ENCODE results near the gene CDH26.

CDH26 gene

DNA sequence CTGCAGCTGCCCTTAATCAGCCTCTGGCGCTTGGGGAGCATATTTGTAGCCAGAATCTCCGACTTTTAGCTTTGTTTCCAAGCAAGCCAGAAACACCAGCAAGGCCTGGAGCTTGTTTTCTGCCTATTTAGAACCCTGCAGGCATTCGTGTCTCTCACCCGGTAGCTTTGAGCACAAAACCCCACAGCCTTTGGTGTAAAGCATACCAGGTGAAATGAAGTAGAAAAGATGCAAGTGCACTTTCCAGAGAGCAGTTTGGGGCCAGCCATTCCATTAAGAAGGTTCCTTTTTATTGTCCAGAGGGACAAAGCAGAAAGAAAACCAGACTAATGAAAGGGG is 17.3 kb upstream of the CDH26 start:
- TF ChIP-seq, protein P1, sequence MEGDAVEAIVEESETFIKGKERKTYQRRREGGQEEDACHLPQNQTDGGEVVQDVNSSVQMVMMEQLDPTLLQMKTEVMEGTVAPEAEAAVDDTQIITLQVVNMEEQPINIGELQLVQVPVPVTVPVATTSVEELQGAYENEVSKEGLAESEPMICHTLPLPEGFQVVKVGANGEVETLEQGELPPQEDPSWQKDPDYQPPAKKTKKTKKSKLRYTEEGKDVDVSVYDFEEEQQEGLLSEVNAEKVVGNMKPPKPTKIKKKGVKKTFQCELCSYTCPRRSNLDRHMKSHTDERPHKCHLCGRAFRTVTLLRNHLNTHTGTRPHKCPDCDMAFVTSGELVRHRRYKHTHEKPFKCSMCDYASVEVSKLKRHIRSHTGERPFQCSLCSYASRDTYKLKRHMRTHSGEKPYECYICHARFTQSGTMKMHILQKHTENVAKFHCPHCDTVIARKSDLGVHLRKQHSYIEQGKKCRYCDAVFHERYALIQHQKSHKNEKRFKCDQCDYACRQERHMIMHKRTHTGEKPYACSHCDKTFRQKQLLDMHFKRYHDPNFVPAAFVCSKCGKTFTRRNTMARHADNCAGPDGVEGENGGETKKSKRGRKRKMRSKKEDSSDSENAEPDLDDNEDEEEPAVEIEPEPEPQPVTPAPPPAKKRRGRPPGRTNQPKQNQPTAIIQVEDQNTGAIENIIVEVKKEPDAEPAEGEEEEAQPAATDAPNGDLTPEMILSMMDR (IDR thresholded peaks at IDR 0.05; ENCODE audit: low read depth, low read length) = no peak
- no peak for DNase-seq (ENCODE audit: extremely low read depth, low read depth)

GRCh38 chr20:59942245-59942644 is 16.0 kb upstream of the CDH26 start:
- DNase-seq (ENCODE audit: extremely low read depth, low read depth) = no peak

DNA sequence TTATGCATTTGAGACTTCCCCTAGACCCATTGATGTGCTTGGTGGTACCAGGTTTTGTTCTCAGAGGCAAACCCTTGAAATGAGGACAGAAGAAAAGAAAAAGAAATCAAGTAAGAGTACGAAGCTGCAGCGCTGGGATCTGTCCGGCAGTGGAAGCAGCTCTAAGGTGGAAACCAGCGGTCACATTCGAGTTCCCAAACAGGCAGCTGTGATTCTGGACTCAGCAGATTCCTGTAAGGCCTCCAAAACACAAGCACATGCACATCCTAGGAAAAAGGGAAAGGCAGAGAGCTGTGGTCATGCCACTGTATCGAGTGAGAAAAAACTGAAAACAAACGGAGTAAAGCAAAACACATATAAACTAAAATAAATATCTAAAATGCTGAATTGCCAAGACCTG is 13.5 kb upstream of the CDH26 start:
- TF ChIP-seq, protein P1 (IDR thresholded peaks at IDR 0.05; ENCODE audit: low read depth, low read length) = no peak
- DNase-seq (ENCODE audit: extremely low read depth, low read depth) = no peak

More at GRCh38 chr20:59942245-59942644, 16.0 kb upstream of the CDH26 start:
- TF ChIP-seq, protein P1 (IDR thresholded peaks at IDR 0.05; ENCODE audit: low read depth, low read length) = no peak

GRCh38 chr20:59945175-59945574 is 13.0 kb upstream of the CDH26 start:
- DNase-seq (ENCODE audit: extremely low read depth, low read depth) = no peak

GRCh38 chr20:59945731-59946130 is 12.5 kb upstream of the CDH26 start:
- TF ChIP-seq, protein P1 (IDR thresholded peaks at IDR 0.05; ENCODE audit: low read depth, low read length) = no peak
- no peak for DNase-seq (ENCODE audit: extremely low read depth, low read depth)

More at GRCh38 chr20:59945175-59945574, 13.0 kb upstream of the CDH26 start:
- TF ChIP-seq, protein P1 (IDR thresholded peaks at IDR 0.05; ENCODE audit: low read depth, low read length) = no peak

DNA sequence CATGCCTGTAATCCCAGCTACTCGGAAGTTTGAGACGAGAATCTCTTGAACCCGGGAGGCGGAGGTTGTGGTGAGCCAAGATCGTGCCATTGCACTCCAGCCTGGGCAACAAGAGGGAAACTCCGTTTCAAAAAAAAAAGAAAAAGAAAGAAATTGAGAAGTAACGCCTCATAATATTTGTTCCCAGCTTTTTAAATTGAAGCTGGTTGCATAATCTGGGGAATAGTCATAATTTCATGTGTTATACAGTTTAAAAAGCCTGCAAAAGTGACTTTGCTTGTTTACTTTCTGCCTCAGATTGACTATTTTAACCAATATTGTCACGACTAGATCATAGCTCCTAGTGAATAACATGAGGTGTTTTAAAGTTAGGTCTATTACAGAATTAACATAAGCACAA is 10.8 kb upstream of the CDH26 start:
- DNase-seq (ENCODE audit: extremely low read depth, low read depth) = no peak
- TF ChIP-seq, protein P1 (IDR thresholded peaks at IDR 0.05; ENCODE audit: low read depth, low read length) = no peak

DNA sequence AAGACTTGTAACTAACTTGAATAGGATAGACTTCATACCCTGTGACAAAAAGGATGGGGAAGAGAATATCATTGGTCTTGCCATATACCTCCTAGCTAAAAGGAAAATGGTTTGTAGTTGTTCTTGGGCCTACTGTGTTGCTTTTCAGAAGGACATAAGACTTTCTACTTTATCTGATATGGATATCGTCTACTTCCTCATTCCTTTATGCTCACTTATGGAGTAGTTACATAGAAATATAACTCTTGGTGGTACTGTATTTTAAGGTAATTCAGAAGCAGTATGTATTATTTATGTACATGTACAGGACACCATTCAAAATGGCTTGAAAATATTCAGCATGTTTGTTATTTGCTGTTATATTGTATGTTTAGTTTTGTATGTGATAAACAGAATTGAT is 10.0 kb upstream of the CDH26 start:
- TF ChIP-seq, protein P1 (IDR thresholded peaks at IDR 0.05; ENCODE audit: low read depth, low read length) = no peak
- DNase-seq (ENCODE audit: extremely low read depth, low read depth) = no peak
